COR-L47 (cell line): ENCODE results near the gene MBP.

Experiments used
- DNase-seq: peaks from one replicate; lab custom pipeline; 2025; lab: John Stamatoyannopoulos, UW

Gene MBP

DNA sequence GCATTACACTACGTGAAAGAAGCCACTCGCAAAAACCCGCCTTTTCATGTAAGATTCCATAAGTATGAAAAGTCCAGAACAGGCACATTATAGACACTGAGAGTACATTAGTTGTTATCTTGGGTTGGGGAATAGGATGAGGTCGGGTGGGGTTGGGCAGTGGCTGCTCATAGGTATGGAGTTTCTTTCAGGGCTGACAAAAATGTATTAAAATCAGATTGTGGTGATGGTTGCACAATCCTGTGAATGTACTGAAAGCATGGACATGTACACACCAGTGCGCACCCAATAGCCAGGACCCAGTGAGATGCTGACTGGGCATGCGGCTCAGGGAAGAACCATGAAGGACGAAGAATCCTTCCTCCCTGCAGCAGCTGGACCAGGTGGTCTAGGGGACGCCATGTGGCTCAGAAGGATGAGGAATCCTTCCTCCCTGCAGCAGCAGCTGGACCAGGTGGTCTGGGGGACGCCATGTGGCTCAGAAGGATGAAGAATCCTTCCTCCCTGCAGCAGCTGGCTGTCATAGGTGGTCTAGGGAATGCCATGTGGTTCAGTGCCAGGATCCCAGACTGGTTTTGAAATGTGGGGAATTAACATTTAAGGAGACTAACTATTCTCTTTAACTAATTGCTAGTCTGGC is 50.1 kb downstream of the MBP start:
- DNase-seq: no peak

DNA sequence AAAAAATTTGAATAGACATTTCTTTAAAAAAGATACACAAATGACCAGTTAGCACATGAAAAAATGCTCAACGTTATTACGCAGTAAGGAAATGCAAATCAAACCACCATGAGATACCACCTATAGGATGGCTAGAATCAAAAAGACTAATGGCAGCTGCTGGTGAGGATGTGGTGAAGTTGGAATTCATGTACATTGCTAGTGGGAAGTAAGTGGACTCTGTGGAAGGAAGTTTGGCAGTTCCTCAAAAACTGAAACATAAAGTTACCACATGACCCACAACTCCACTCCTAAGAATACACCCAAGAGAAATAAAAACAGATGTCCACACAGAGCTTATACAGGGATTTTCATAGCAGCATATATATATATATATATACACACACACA is 51.2 kb downstream of the MBP start:
- DNase-seq: no peak

- peak; percentile 39 for DNase-seq
Measured at GRCh38 chr18:77079954-77080682, 52.5 kb downstream of the MBP start.

DNA sequence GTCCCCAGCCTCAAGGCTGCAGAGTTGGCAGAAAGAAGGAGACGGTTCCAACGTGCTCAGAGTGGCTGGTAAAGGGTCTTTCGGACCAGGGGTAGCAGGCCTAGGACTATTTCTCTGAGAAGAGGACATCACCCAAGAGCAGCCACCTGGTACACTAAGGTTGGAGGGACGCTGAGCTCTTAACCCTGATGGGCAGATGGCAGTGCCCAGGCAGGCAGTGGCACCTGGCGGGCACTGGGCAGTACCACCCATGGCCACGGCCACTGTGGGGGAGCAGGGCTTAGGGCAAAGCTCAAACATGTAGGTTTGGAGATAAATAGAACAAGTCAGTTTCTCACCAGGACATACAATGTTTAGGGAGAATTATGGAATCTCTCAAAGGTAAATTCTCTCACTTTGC is 53.5 kb downstream of the MBP start:
- DNase-seq: no peak

GRCh38 chr18:77078690-77079070 is 53.9 kb downstream of the MBP start:
- DNase-seq: no peak

DNA sequence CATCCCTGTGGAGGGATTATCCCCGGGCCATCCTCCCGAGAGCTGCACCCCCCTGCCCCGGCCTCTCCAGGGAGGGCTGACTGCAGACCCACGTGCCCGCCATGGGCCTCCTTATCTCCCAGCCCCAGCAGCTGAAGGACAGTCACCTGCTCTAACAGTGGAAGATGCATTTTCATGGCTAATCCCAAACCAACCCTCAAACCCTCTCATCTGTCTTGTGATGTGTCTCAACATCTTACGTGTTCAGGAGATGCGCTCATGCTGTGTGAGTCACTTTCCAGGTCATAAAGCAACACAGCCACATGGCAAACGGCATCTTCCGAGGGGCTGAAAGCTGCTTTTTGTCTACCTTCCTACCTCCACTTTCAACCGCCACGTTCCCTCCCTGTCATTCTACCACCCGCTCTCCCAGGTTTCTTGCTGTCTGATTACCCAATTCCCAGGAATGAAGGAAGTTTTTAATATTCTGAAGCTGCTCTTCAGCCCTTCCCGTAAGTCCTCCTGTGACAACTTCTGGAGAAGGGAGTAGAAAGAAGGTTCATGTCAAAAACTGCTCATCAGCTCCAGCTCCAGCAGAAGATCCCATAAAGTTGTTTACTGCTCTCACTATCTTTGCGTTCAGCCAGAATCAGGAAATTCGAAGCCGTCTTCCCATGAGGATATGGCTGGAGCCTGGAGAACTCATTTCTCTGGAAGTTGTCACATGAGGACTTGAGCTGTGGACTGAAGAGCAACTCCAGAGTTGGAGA is 54.5 kb downstream of the MBP start:
- no peak for DNase-seq

DNA sequence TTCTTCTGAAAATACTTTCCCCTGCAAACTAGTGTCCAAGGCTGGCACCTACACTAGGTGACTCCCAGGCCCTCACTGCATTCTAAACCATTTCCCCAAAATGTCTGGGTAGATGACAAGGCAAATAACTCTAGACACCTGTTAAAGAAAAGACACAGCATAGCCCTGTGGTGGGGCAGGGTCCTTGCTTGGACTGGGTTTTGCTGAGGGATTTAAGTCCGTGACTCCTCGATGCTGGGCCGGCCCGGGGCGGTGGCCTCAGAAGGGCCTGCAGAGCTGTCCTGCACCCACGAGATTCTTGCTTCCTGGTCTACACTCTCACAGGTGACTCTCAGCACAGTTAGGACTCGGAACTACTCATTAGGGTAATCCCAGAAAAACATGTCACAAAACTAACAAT is 55.2 kb downstream of the MBP start:
- DNase-seq: no peak

- DNase-seq: no peak
Measured at GRCh38 chr18:77076111-77076510, 56.5 kb downstream of the MBP start.

DNA sequence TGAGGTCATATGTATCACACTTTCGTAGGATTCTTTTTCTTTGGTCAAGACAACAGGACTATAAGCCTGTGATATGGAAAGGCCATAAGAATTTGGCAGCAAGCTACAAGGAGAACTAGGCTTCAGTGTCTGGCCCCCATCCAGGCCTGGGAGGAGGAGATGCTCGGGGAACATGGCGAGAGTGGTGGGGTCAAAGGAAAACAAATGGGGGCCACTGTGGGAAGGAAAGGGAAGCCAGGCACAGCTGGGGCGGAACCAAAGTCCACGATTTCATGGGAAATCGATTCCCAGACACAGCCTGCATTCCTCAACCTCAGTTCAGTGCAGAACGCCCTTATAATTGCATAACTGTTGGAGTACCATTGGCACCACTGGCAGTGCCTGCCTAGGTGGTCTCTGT is 58.2 kb downstream of the MBP start:
- no peak for DNase-seq

DNA sequence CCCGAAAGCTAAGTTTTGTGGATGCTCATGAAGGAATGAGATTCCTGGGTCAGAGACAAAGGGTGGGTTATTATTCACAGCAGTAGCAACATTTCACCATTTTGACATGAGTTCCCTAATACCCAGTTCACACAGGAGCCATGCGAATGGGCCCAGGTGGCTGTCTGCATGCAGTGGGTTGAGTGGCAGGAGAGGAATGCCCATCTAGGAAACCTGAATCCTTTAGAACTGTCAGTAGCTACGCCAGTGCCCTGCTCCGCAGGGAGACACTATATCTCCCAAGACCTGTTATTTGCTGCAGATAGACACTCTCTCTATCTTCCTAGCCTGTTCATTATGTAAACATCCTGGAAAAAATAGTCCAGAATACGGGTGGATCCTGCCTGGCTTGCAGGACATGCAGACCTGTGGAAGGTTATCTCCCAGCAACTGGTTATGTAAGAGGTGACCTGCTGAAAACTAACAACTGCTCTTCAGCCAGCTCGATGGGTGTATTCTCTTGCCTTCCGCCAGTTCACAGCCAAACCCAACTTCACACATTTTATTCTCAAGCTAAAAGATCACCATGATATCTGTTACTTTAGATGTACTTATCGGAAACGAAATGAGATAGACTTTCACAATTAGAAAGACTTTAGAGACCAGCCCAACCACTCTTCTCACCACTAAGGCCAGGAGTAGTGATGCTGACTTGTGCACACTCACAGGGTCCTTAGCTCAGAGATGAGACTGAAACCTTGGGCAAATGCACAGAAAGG is 59.1 kb downstream of the MBP start:
- DNase-seq: no peak

GRCh38 chr18:77072566-77072965 is 60.0 kb downstream of the MBP start:
- no peak for DNase-seq

GRCh38 chr18:77071711-77072292 is 60.8 kb downstream of the MBP start:
- no peak for DNase-seq

DNA sequence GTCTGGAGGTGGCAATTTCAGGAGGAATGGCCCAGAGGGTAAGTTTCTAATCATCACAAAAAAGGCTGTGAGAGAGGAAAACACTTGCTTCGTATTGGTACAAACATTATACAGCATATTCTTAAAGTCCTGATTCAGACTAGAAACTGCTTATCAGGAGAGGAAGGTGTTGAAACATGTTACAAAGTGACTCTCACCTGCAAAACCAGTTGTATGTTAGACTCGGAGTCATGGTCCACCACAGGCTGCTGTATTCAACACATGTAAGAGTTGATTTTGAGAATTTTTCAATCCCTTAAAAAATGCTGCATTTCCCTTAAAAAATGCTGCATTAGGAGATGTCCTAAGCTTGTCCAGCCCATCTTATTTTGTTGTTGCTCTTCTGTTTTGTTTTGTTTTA is 61.5 kb downstream of the MBP start:
- DNase-seq: no peak

DNA sequence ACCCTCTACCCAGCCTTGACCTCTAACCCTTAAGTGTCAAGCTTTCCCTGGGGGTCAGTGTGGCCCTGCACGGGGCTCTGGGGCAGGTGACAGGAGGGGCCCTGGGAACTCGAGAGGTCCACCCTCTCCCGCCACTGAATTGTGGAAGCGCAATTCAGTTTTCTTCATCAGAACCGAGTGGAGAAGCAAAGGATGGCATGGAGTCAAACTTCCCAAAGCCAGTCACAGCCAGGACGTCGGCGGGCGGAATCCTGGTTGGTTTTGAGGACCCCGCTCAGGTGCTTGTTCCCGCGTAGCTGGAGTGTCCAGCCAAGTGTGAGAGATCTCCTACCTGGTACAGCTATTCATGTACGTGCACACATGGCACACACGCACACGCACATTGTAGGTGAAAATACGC is 62.0 kb downstream of the MBP start:
- DNase-seq: no peak

DNA sequence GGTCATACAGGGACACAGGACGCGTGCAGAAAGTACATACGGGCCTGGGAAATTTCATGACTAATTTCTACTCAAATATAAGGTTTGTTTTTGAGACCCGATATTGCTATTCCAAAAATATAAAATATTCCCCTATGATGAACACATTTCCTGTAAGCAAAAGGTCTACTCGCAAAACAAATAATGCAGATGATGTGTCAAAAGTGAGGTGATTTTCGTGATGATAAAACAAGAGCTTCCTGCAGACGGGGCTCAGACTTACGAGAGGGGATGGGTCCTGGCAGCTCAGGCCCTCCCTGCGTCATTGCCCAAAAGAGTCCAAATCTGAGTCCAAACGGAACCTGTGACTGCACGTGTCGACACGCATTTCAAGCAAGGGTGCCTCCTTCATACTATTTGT is 62.7 kb downstream of the MBP start:
- DNase-seq: no peak

- DNase-seq: no peak
Measured at GRCh38 chr18:77069482-77069881, 63.1 kb downstream of the MBP start.

DNA sequence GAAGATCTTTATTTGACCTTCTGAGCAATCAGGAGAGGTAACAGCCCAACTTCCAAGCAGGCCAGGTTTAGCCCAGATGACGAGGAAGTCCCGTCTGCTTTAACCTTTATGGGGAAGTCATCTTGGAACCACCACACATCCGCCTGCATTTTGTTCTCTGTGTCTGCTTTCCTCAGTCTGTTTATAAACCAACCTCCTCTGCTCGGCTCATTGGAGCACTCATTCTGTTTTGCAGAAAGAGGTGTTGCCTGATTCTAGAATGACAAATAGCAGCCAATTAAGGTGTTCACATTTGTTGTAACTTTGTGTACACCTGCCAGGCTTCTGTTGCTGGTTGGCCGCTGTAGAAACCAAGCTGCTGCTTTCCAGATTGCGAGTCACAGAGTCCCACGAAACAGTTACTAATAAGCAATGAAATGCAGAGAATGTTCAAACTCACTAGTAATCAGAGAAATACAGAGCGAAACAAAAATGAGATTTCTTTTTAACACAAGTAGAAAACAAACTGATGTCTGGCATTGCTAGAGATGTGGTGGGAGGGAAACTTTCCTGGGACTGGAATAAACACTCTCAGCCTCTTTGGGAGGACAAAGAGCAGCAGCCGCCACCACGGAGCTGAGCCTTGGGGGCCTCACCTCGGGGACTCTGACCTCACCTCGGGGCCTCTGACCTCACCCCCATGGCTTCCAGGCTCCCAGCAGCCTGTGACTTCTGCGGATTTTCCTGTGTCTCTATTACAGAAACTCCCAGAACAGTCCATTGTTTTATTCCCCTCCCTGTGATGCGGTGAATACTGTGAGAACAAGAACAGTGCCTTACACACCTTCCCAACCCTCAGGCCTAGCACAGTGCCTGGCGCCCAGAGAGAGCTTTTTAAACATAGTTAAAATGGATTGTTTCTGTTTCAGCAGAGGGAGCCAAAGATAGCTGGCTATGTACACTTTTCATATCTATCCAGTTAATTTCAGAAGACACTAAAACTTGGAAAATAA is 64.0 kb downstream of the MBP start:
- DNase-seq: no peak

- no peak for DNase-seq
Measured at GRCh38 chr18:77067291-77068061, 65.1 kb downstream of the MBP start.

DNA sequence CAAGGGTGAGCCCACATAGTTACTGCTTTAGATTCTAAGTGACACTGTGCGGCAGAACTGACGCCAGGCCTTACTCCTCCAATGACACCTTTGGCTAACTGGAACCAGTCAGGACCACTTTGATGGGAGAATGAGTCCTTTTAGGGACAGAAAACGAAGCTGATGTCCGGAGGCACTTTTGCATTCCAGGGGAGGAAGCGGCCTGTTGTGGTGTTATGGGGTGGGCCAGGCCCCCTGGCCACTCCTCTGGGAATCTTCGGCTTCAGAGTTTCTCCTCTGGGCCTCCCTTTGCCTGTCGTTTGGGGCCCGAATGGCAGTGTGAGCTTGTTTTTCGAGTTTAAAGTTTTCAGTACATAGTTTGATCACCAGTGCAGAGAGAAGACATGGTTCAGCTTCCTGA is 65.9 kb downstream of the MBP start:
- DNase-seq: no peak

GRCh38 chr18:77066101-77066500 is 66.5 kb downstream of the MBP start:
- DNase-seq: no peak
